ENCODE data around the gene CCDC33. TPM values are rescaled to one million over a fixed set of nuclear protein-coding genes. Genes with fewer than 3 reads are reported as not detected.

CCDC33 gene
- polyA plus RNA-seq, 1 experiment, result not detected

GRCh38 chr15:74262625-74263024, 26.5 kb downstream of the CCDC33 start:
- TF ChIP-seq CTCF (IDR thresholded peaks at IDR 0.05; ENCODE audit: low read depth, low read length), result no peak
- ChIA-PET CTCF (no interaction called here), POLR2A (no interaction called here)
- Histone ChIP-seq H3K9me3 (ENCODE audit: control insufficient read depth, insufficient read depth, low read length) (no peaks in the 10 kb centered on the region), H3K27ac (ENCODE audit: low read depth, low read length) (no peak overlapping the region), H3K27me3 (ENCODE audit: control insufficient read depth, insufficient read depth, low read length) (peaks cover 50% of the 10 kb centered on the region), H3K4me3 (ENCODE audit: low read depth, low read length) (no peak overlapping the region)
- no peak for DNase-seq (ENCODE audit: low read depth, low spot score)

GRCh38 chr15:74263466-74263865, 27.3 kb downstream of the CCDC33 start:
- no peaks in the 10 kb centered on the region for H3K9me3 ChIP-seq (ENCODE audit: control insufficient read depth, insufficient read depth, low read length)
- ChIA-PET CTCF (interaction anchor here (1.1 kb wide), 1 partner anchor 44 kb away, joined by 3 read pairs; no protein-coding TSS in a partner anchor), POLR2A (no interaction called here)
- TF ChIP-seq CTCF (IDR thresholded peaks at IDR 0.05; ENCODE audit: low read depth, low read length), result no peak
- no peak for DNase-seq (ENCODE audit: low read depth, low spot score)
- H3K27me3 ChIP-seq (ENCODE audit: control insufficient read depth, insufficient read depth, low read length), result peaks cover 47% of the 10 kb centered on the region
- no peak overlapping the region for H3K4me3 ChIP-seq (ENCODE audit: low read depth, low read length)
- no peak overlapping the region for H3K27ac ChIP-seq (ENCODE audit: low read depth, low read length)

GRCh38 chr15:74264081-74264501, 28.0 kb downstream of the CCDC33 start:
- no peak overlapping the region for H3K27ac ChIP-seq (ENCODE audit: low read depth, low read length)
- peaks cover 45% of the 10 kb centered on the region for H3K27me3 ChIP-seq (ENCODE audit: control insufficient read depth, insufficient read depth, low read length)
- ChIA-PET POLR2A (no interaction called here), CTCF (interaction anchor here (1.1 kb wide), 1 partner anchor 43 kb away, joined by 3 read pairs; no protein-coding TSS in a partner anchor)
- H3K4me3 ChIP-seq (ENCODE audit: low read depth, low read length), result no peak overlapping the region
- H3K9me3 ChIP-seq (ENCODE audit: control insufficient read depth, insufficient read depth, low read length), result no peaks in the 10 kb centered on the region
- TF ChIP-seq CTCF (IDR thresholded peaks at IDR 0.05; ENCODE audit: low read depth, low read length), result no peak
- DNase-seq (ENCODE audit: low read depth, low spot score), result no peak

GRCh38 chr15:74265046-74265639, 29.0 kb downstream of the CCDC33 start:
- Histone ChIP-seq H3K4me3 (ENCODE audit: low read depth, low read length) (no peak overlapping the region), H3K27ac (ENCODE audit: low read depth, low read length) (no peak overlapping the region), H3K9me3 (ENCODE audit: control insufficient read depth, insufficient read depth, low read length) (no peaks in the 10 kb centered on the region), H3K27me3 (ENCODE audit: control insufficient read depth, insufficient read depth, low read length) (peaks cover 43% of the 10 kb centered on the region)
- TF ChIP-seq CTCF (IDR thresholded peaks at IDR 0.05; ENCODE audit: low read depth, low read length), result no peak
- ChIA-PET POLR2A (no interaction called here), CTCF (no interaction called here)
- no peak for DNase-seq (ENCODE audit: low read depth, low spot score)

- CTCF ChIA-PET, result interaction anchor here (0.5 kb wide), 1 partner anchor 45 kb away, joined by 3 read pairs; no protein-coding TSS in a partner anchor
Observed at GRCh38 chr15:74268020-74268419, 31.9 kb downstream of the CCDC33 start.

More at GRCh38 chr15:74268020-74268419, 31.9 kb downstream of the CCDC33 start:
- Histone ChIP-seq H3K27me3 (ENCODE audit: control insufficient read depth, insufficient read depth, low read length) (peaks cover 43% of the 10 kb centered on the region), H3K27ac (ENCODE audit: low read depth, low read length) (no peak overlapping the region), H3K4me3 (ENCODE audit: low read depth, low read length) (no peak overlapping the region), H3K9me3 (ENCODE audit: control insufficient read depth, insufficient read depth, low read length) (peaks cover 3% of the 10 kb centered on the region; the same call in 1 of the 2 replicates)
- no peak for TF ChIP-seq CTCF (IDR thresholded peaks at IDR 0.05; ENCODE audit: low read depth, low read length)
- POLR2A ChIA-PET, result no interaction called here
- no peak for DNase-seq (ENCODE audit: low read depth, low spot score)

Data from AG04450 (cell line).